Natural killer cell (primary cell): Measurements from ENCODE around the gene IL4R. TPM values are rescaled to one million over a fixed set of nuclear protein-coding genes. Genes with fewer than 3 reads are reported as not detected.
A peak's percentile ranks its signal among the peaks of the same experiment; 100 is the strongest.

Source experiments
- ATAC-seq, 3 donors: fragments of 150-1000 bp in 2 of 3; fragments of 200-7000 bp in 1 of 3; cut with Tn5 transposase; 1 replicate in 1 of 3; 2 replicates in 2 of 3; pipeline ENCODE4 v1.10.0; 2021; ENCODE audit warnings: mild to moderate bottlenecking in 2 of 3, moderate library complexity in 2 of 3
- DNase-seq, 2 donors: peaks; one replicate each; pipeline versions ENCODE4 v3.0.0 to v3.0.0-alpha.2; 2013 to 2021; ENCODE audit warnings: mixed read lengths in 1 of 2
- H3K27ac ChIP-seq: one replicate; pipeline ENCODE4 v1.5.1; 2013; ENCODE audit warnings: mild to moderate bottlenecking, low read length
- H3K27me3 ChIP-seq: one replicate; pipeline ENCODE4 v1.6.1; 2013; ENCODE audit warnings: low read length; ENCODE audit not compliant: control insufficient read depth, insufficient read depth
- H3K36me3 ChIP-seq: one replicate; pipeline ENCODE4 v1.6.1; 2013; ENCODE audit warnings: low read length; ENCODE audit not compliant: control insufficient read depth, insufficient read depth
- H3K4me1 ChIP-seq: one replicate; pipeline ENCODE4 v1.6.1; 2013; ENCODE audit warnings: low read length; ENCODE audit not compliant: control insufficient read depth, insufficient read depth
- H3K4me3 ChIP-seq: one replicate; pipeline ENCODE4 v1.5.1; 2013; ENCODE audit warnings: low read length
- H3K9me3 ChIP-seq: one replicate; pipeline ENCODE4 v1.6.1; 2013; ENCODE audit warnings: low read length; ENCODE audit not compliant: control insufficient read depth, insufficient read depth
- H3K27ac Mint-ChIP-seq, 2 donors: one replicate each; pipeline ENCODE4 v1.8.0; 2022; ENCODE audit warnings: mild to moderate bottlenecking in 2 of 2, mixed read lengths in 2 of 2, moderate library complexity in 1 of 2
- H3K27me3 Mint-ChIP-seq, 2 donors: one replicate each; pipeline ENCODE4 v1.8.0; 2022; ENCODE audit warnings: low read depth in 2 of 2, mixed read lengths in 2 of 2
- H3K36me3 Mint-ChIP-seq: one replicate; pipeline ENCODE4 v1.8.0; 2022; ENCODE audit warnings: mixed read lengths
- H3K4me1 Mint-ChIP-seq, 2 donors: one replicate each; pipeline ENCODE4 v1.8.0; 2022; ENCODE audit warnings: mixed read lengths in 2 of 2
- H3K4me3 Mint-ChIP-seq: one replicate; pipeline ENCODE4 v1.8.0; 2022; ENCODE audit warnings: mild to moderate bottlenecking, moderate library complexity, mixed read lengths
- H3K9me3 Mint-ChIP-seq, 2 donors: one replicate each; pipeline ENCODE4 v1.8.0; 2022; ENCODE audit warnings: mixed read lengths in 2 of 2
- WGBS: methylation state at CpG from one replicate; pipeline ENCODE4 v1.1.7; 2013; ENCODE audit warnings: missing lambda C conversion rate; ENCODE audit not compliant: insufficient coverage; 5-methylcytosine and 5-hydroxymethylcytosine counted together
- intact Hi-C: fragments of 100-400 bp; cut with micrococcal nuclease; formaldehyde crosslinking; loops from one replicate; pipeline ENCODE4 v1.14.2; 2022
- total RNA-seq, 4 donors: library from RNA; stranded (reverse); fragments of 120-200 nt in 1 of 4; gene quantifications; one replicate each; pipeline versions ENCODE4 v1.2.3 to v1.2.4, GENCODE V29; 2013 to 2022
- TF ChIP-seq, protein P1 (sequence below): fragments of 200-600 bp; IDR thresholded peaks from one replicate; pipeline ENCODE4 v1.8.0; 2022; ENCODE audit warnings: antibody characterized with exemption

Gene IL4R
- total RNA-seq, 3 donors from 2014 or later (not counting 1 experiment from before 2014, with no cell fraction given), result 70.2 to 87.2 (median 86.0) TPM

DNA sequence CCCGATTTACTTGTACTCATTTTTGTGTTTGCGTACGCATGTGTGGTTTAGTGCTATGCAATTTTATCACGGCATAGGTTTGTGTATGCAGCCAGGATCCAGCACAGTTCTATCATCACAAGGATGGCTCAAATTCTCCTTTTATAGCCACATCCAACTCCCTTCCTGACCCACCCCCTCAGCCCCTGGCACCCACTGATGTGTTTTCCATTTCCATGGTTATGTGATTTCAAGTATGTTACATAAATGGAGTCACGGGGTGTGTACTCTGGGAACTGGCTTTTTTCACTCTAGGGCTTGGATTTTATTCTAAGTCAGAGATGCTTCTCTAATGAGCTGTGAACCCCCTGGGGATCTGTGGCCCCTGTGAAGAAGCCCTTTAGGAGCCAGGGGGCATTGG is 16.8 kb downstream of the IL4R start:
- Mint-ChIP-seq H3K4me1 (peaks cover 31 to 33% of the 10 kb centered on the region in 2 donors), H3K4me3 (no peak overlapping the region), H3K9me3 (no peaks in the 10 kb centered on the region), H3K36me3 (no peaks in the 10 kb centered on the region), H3K27me3 (no peaks in the 10 kb centered on the region), H3K27ac (peak overlapping the region in 1 of 2 donors; percentile 22)
- intact Hi-C loops, result no loop called here
- no peaks in the 10 kb centered on the region for H3K27me3 ChIP-seq
- H3K36me3 ChIP-seq, result peaks cover 28% of the 10 kb centered on the region
- 99% methylated on average over 5 of the region's 5 CpGs for WGBS
- ATAC-seq (no peak), DNase-seq (no peak)
- no peak overlapping the region for H3K4me3 ChIP-seq
- TF ChIP-seq, protein P1, sequence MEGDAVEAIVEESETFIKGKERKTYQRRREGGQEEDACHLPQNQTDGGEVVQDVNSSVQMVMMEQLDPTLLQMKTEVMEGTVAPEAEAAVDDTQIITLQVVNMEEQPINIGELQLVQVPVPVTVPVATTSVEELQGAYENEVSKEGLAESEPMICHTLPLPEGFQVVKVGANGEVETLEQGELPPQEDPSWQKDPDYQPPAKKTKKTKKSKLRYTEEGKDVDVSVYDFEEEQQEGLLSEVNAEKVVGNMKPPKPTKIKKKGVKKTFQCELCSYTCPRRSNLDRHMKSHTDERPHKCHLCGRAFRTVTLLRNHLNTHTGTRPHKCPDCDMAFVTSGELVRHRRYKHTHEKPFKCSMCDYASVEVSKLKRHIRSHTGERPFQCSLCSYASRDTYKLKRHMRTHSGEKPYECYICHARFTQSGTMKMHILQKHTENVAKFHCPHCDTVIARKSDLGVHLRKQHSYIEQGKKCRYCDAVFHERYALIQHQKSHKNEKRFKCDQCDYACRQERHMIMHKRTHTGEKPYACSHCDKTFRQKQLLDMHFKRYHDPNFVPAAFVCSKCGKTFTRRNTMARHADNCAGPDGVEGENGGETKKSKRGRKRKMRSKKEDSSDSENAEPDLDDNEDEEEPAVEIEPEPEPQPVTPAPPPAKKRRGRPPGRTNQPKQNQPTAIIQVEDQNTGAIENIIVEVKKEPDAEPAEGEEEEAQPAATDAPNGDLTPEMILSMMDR, result no peak
- no peak overlapping the region for H3K27ac ChIP-seq
- H3K4me1 ChIP-seq, result peaks cover 18% of the 10 kb centered on the region
- H3K9me3 ChIP-seq, result no peaks in the 10 kb centered on the region

DNA sequence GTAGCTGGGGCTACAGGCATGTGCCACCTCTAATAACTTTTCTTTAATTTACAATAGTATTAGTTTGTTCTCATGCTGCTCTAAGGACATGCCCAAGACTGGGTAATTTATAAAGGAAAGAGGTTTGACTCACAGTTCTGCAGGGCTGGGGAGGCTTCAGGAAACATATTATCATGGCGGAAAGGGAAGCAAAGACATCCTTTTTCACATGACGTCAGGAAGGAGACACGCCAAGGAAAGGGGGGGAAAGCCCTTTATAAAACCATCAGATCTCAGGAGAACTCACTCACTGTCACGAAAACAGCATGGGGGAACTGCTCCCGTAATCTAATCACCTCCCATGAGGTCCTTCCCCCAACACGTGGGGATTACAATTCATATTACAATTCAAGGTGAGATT is 18.3 kb downstream of the IL4R start:
- no peak overlapping the region for H3K27ac ChIP-seq
- Mint-ChIP-seq H3K4me1 (peaks cover 18 to 21% of the 10 kb centered on the region in 2 donors), H3K36me3 (no peaks in the 10 kb centered on the region), H3K27ac (no peak overlapping the region), H3K27me3 (no peaks in the 10 kb centered on the region), H3K4me3 (no peak overlapping the region), H3K9me3 (no peaks in the 10 kb centered on the region)
- no peak for DNase-seq
- peaks cover 5% of the 10 kb centered on the region for H3K4me1 ChIP-seq
- H3K27me3 ChIP-seq, result no peaks in the 10 kb centered on the region
- no peaks in the 10 kb centered on the region for H3K9me3 ChIP-seq
- intact Hi-C loops, result no loop called here
- peaks cover 28% of the 10 kb centered on the region for H3K36me3 ChIP-seq
- TF ChIP-seq, protein P1, result no peak
- WGBS, result 73% methylated on average over 3 of the region's 6 CpGs
- no peak overlapping the region for H3K4me3 ChIP-seq
- no peak for ATAC-seq

DNA sequence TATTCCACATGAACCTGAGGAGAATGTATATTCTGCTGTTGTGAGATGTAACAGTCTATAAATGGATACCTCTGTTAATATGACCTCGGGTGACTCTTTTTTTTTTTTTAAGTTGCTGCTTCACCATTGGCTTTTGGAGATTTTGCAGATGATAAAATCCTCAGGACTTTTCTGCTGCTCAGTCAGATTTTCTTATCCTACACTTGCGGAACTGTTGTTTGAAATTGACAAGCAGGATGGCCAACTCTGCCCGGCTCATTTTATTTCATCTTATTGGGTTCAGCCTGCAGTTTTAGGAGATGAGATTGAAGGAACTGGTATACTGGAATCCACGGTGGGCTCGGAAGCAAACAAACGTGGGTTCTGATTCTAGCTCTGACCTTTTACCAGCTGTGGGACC is 19.3 kb downstream of the IL4R start:
- peaks cover 13 to 16% of the 10 kb centered on the region in 2 donors for H3K4me1 Mint-ChIP-seq

DNA sequence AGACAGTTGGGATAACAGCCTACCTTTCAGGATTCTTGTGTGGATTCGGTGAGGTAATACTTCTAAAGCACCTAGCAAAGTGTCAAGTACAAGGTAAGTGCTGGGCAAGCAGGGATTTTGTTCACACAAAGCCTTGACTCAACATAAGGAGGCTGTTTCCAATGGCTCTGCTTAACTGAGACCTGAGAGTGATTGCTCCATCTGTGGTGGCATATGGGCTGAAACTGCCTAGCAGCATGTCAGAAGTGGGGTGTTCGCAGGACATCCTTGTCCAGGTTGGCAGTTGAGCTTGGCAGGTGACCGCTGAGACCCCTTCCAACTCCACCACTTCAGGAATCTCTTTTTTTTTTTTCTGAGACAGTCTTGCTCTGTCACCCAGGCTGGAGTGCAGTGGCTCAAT is 19.8 kb downstream of the IL4R start:
- H3K4me3 Mint-ChIP-seq, result no peak overlapping the region

More for the DNA sequence above, 19.3 kb downstream of the IL4R start:
- Mint-ChIP-seq H3K27ac (no peak overlapping the region), H3K36me3 (no peaks in the 10 kb centered on the region), H3K27me3 (no peaks in the 10 kb centered on the region), H3K9me3 (no peaks in the 10 kb centered on the region), H3K4me3 (no peak overlapping the region)
- peaks cover 28% of the 10 kb centered on the region for H3K36me3 ChIP-seq
- TF ChIP-seq, protein P1, result no peak
- intact Hi-C loops, result no loop called here
- no peak for DNase-seq
- H3K4me3 ChIP-seq, result no peak overlapping the region
- H3K27me3 ChIP-seq, result no peaks in the 10 kb centered on the region
- ATAC-seq, result no peak
- WGBS, result 93% methylated on average over 6 of the region's 6 CpGs
- no peaks in the 10 kb centered on the region for H3K4me1 ChIP-seq
- no peaks in the 10 kb centered on the region for H3K9me3 ChIP-seq
- H3K27ac ChIP-seq, result no peak overlapping the region

More for the DNA sequence above, 19.8 kb downstream of the IL4R start:
- H3K4me1 Mint-ChIP-seq, result peaks cover 13 to 16% of the 10 kb centered on the region in 2 donors
- Histone ChIP-seq H3K4me3 (no peak overlapping the region), H3K9me3 (no peaks in the 10 kb centered on the region), H3K27me3 (no peaks in the 10 kb centered on the region), H3K27ac (no peak overlapping the region), H3K36me3 (peaks cover 29% of the 10 kb centered on the region), H3K4me1 (no peaks in the 10 kb centered on the region)
- intact Hi-C loops, result no loop called here
- H3K27me3 Mint-ChIP-seq, result no peaks in the 10 kb centered on the region
- H3K27ac Mint-ChIP-seq, result no peak overlapping the region
- H3K9me3 Mint-ChIP-seq, result no peaks in the 10 kb centered on the region
- TF ChIP-seq, protein P1, result no peak
- no peak for DNase-seq
- H3K36me3 Mint-ChIP-seq, result no peaks in the 10 kb centered on the region
- ATAC-seq, result no peak
- 100% methylated on average over 3 of the region's 3 CpGs for WGBS
